ENCODE measurements around the gene CRYGN. TPM values are rescaled to one million over a fixed set of nuclear protein-coding genes. Genes with fewer than 3 reads are reported as not detected.

The CRYGN gene
- total RNA-seq, 2 experiments from 2014 or later = 0.35 TPM; not detected in 1

DNA sequence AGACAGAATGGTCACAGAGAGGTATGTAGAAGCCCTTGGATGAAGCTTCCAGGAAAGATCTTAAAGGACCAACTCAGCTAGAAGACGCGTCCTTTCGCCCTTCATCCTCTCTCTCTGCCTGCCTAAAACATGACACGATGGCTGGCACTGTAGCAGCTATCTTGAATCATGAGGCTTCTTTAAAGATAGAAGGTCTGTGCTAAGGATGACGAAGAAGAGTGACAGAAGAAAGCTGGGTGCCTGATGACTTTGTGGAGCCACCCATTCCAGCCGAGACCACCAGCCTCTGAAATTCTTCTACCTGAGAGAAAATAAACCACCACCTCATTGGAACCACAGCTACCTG, 55.6 kb downstream of the CRYGN start:
- DNase-seq = no peak
- H3K9me3 Mint-ChIP-seq = no peaks in the 10 kb centered on the region
- CTCF ChIA-PET = interaction anchor here (1.8 kb wide), 1 partner anchor 15 kb away, joined by 5 read pairs; no protein-coding TSS in a partner anchor
- peaks cover 8% of the 10 kb centered on the region for H3K4me1 Mint-ChIP-seq
- H3K27ac Mint-ChIP-seq = no peak overlapping the region
- H3K4me3 Mint-ChIP-seq = no peak overlapping the region
- H3K27me3 Mint-ChIP-seq = peaks cover 26% of the 10 kb centered on the region
- H3K36me3 Mint-ChIP-seq (ENCODE audit: low read depth) = no peaks in the 10 kb centered on the region
- POLR2A ChIA-PET = no interaction called here

- H3K36me3 Mint-ChIP-seq (ENCODE audit: low read depth) = no peaks in the 10 kb centered on the region
- POLR2A ChIA-PET = no interaction called here
- no peak overlapping the region for H3K27ac Mint-ChIP-seq
- H3K9me3 Mint-ChIP-seq = no peaks in the 10 kb centered on the region
- no peak overlapping the region for H3K4me3 Mint-ChIP-seq
- no peak for DNase-seq
- H3K27me3 Mint-ChIP-seq = peaks cover 26% of the 10 kb centered on the region
- CTCF ChIA-PET = interaction anchor here (1.8 kb wide), 1 partner anchor 14 kb away, joined by 5 read pairs; no protein-coding TSS in a partner anchor
- H3K4me1 Mint-ChIP-seq = peaks cover 8% of the 10 kb centered on the region
These were observed 56.1 kb downstream of the CRYGN start for GRCh38 chr7:151383638-151384351.

- Mint-ChIP-seq H3K4me3 (peak overlapping the region; percentile 15), H3K9me3 (no peaks in the 10 kb centered on the region), H3K36me3 (ENCODE audit: low read depth) (peaks cover 10% of the 10 kb centered on the region), H3K27ac (no peak overlapping the region), H3K4me1 (peaks cover 8% of the 10 kb centered on the region), H3K27me3 (peaks cover 26% of the 10 kb centered on the region)
- ChIA-PET POLR2A (no interaction called here), CTCF (interaction anchor here (0.8 kb wide), 1 partner anchor 66 kb away, joined by 4 read pairs; no protein-coding TSS in a partner anchor)
- no peak for DNase-seq
These were observed 57.7 kb downstream of the CRYGN start for GRCh38 chr7:151382079-151382885.

GRCh38 chr7:151381348-151382078, 58.4 kb downstream of the CRYGN start:
- no peak overlapping the region for H3K4me3 Mint-ChIP-seq
- peaks cover 14% of the 10 kb centered on the region for H3K36me3 Mint-ChIP-seq (ENCODE audit: low read depth)
- DNase-seq = no peak
- no peak overlapping the region for H3K27ac Mint-ChIP-seq
- ChIA-PET CTCF (interaction anchor here (1.3 kb wide), 1 partner anchor 13 kb away, joined by 3 read pairs; no protein-coding TSS in a partner anchor), POLR2A (no interaction called here)
- peaks cover 26% of the 10 kb centered on the region for H3K27me3 Mint-ChIP-seq
- H3K4me1 Mint-ChIP-seq = peaks cover 8% of the 10 kb centered on the region
- no peaks in the 10 kb centered on the region for H3K9me3 Mint-ChIP-seq

GRCh38 chr7:151381098-151381347, 58.9 kb downstream of the CRYGN start:
- peaks cover 26% of the 10 kb centered on the region for H3K27me3 Mint-ChIP-seq
- peaks cover 8% of the 10 kb centered on the region for H3K4me1 Mint-ChIP-seq
- peaks cover 14% of the 10 kb centered on the region for H3K36me3 Mint-ChIP-seq (ENCODE audit: low read depth)
- no peak for DNase-seq
- H3K27ac Mint-ChIP-seq = no peak overlapping the region
- H3K4me3 Mint-ChIP-seq = no peak overlapping the region
- ChIA-PET POLR2A (no interaction called here), CTCF (interaction anchor here (1.3 kb wide), 1 partner anchor 12 kb away, joined by 3 read pairs; no protein-coding TSS in a partner anchor)
- H3K9me3 Mint-ChIP-seq = no peaks in the 10 kb centered on the region

- H3K36me3 Mint-ChIP-seq (ENCODE audit: low read depth) = peaks cover 14% of the 10 kb centered on the region
- CTCF ChIA-PET = interaction anchor here (1.3 to 1.6 kb wide), 2 partner anchors 12 to 68 kb away, joined by 3 to 4 read pairs; no protein-coding TSS in a partner anchor
- POLR2A ChIA-PET = no interaction called here
- peaks cover 8% of the 10 kb centered on the region for H3K4me1 Mint-ChIP-seq
- peaks cover 26% of the 10 kb centered on the region for H3K27me3 Mint-ChIP-seq
- H3K4me3 Mint-ChIP-seq = no peak overlapping the region
- H3K27ac Mint-ChIP-seq = no peak overlapping the region
- no peaks in the 10 kb centered on the region for H3K9me3 Mint-ChIP-seq
- no peak for DNase-seq
These were observed 59.5 kb downstream of the CRYGN start for GRCh38 chr7:151380199-151381097.

DNA sequence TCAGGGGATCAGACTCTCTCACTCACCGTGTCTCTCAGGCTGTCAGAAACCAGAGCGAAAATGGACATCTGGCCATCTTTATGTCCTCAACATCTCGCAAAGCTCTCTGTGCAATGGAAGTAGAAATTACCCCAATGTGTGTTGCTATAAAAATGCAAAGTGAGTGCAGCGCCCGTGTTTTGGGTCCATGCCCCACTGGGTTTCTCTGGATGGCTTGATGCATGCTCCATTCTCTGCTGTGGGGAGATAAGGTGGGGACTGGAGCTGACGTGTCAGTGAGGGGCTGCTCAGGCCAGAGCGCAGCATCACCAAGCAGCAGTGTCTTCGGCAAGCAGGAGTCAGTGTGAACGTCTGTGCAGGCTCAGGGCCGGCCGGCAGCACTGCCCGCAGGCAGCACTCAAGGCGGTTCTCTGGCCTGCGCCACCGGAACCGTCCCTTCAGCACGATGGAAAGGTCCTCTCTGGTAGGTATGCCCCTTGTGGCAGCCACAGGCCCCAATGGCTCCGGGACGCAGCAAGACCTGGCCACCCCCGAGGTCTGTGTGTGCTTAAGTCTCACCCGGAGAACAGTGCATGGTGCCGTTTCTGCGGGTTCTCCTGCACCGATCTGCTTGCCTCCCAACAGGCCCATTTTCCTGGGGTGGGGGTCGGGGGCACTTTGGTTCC, 60.3 kb downstream of the CRYGN start:
- no peak overlapping the region for H3K4me3 Mint-ChIP-seq
- H3K27me3 Mint-ChIP-seq = peaks cover 26% of the 10 kb centered on the region
- DNase-seq = no peak
- no peak overlapping the region for H3K27ac Mint-ChIP-seq
- H3K4me1 Mint-ChIP-seq = peaks cover 8% of the 10 kb centered on the region
- H3K36me3 Mint-ChIP-seq (ENCODE audit: low read depth) = peaks cover 14% of the 10 kb centered on the region
- no peaks in the 10 kb centered on the region for H3K9me3 Mint-ChIP-seq
- ChIA-PET CTCF (interaction anchor here (1.6 kb wide), 1 partner anchor 68 kb away, joined by 4 read pairs; no protein-coding TSS in a partner anchor), POLR2A (no interaction called here)

GRCh38 chr7:151379193-151379520, 60.8 kb downstream of the CRYGN start:
- Mint-ChIP-seq H3K27me3 (peaks cover 23% of the 10 kb centered on the region), H3K36me3 (ENCODE audit: low read depth) (peaks cover 14% of the 10 kb centered on the region), H3K9me3 (no peaks in the 10 kb centered on the region), H3K4me1 (peaks cover 8% of the 10 kb centered on the region), H3K4me3 (no peak overlapping the region), H3K27ac (no peak overlapping the region)
- ChIA-PET POLR2A (no interaction called here), CTCF (interaction anchor here (1.6 kb wide), 1 partner anchor 69 kb away, joined by 4 read pairs; no protein-coding TSS in a partner anchor)
- no peak for DNase-seq

Other genes with a start within 250 kb of the CRYGN start
- not detected for gene H2BK1, start 229.7 kb downstream of the CRYGN start, total RNA-seq
- gene ABCF2, start 212.9 kb downstream of the CRYGN start, total RNA-seq = 10 to 100 TPM; 23.1 to 27.6 TPM
- gene CHPF2, start 207.7 kb downstream of the CRYGN start, total RNA-seq = 10 to 100 TPM; 56.0 to 56.4 TPM
- 1 to 10 TPM; 1.5 to 2.7 TPM for gene SMARCD3, start 191.4 kb downstream of the CRYGN start, total RNA-seq
- gene NUB1, start 98.3 kb downstream of the CRYGN start, total RNA-seq = 10 to 100 TPM; 62.1 to 67.3 TPM
- gene WDR86, start 30.1 kb downstream of the CRYGN start, total RNA-seq = 1 to 10 TPM in 1 of 2 experiments, under 1 TPM in 1; 0.50 to 1.1 TPM
- 10 to 100 TPM; 82.8 to 85.1 TPM for gene RHEB, start 79.8 kb upstream of the CRYGN start, total RNA-seq

Measured in activated CD4-positive, alpha-beta memory T cell treated with anti-CD3 and anti-CD28 coated beads, Interleukin-2, amount 10 ng/mL, durations not matched to agents 7 days and 5 days (primary cell).